GM21526 (cell line): Measurements from ENCODE around the gene CD300A.
A peak's percentile ranks its signal among the peaks of the same experiment; 100 is the strongest.

Experiments used
- ATAC-seq: cut with Tn5 transposase; IDR thresholded peaks from one replicate; pipeline ENCODE4 v1.9.1; 2021; ENCODE audit warnings: moderate library complexity; ENCODE audit not compliant: unreplicated experiment, low FRiP score

CD300A gene

GRCh38 chr17:74454197-74455024 is 12.0 kb upstream of the CD300A start:
- peak; percentile 76 for ATAC-seq

GRCh38 chr17:74455025-74455545 is 11.3 kb upstream of the CD300A start:
- no peak for ATAC-seq

GRCh38 chr17:74455821-74456220 is 10.6 kb upstream of the CD300A start:
- no peak for ATAC-seq

GRCh38 chr17:74457146-74457819 is 9.2 kb upstream of the CD300A start:
- no peak for ATAC-seq

GRCh38 chr17:74457820-74458166 is 8.6 kb upstream of the CD300A start:
- ATAC-seq: no peak

GRCh38 chr17:74458835-74459234 is 7.6 kb upstream of the CD300A start:
- ATAC-seq: no peak

GRCh38 chr17:74459622-74460021 is 6.8 kb upstream of the CD300A start:
- no peak for ATAC-seq

- no peak for ATAC-seq
These were observed 6.2 kb upstream of the CD300A start for GRCh38 chr17:74460241-74460640.

- ATAC-seq: no peak
These were observed 5.4 kb upstream of the CD300A start for GRCh38 chr17:74460996-74461395.

- ATAC-seq: no peak
These were observed 4.8 kb upstream of the CD300A start for GRCh38 chr17:74461611-74462010.

GRCh38 chr17:74464730-74465377 is 1.6 kb upstream of the CD300A start:
- no peak for ATAC-seq

GRCh38 chr17:74465378-74466110 is 890 bp upstream of the CD300A start:
- no peak for ATAC-seq

- no peak for ATAC-seq
These were observed 372 bp downstream of the CD300A start for GRCh38 chr17:74466828-74467184.

GRCh38 chr17:74467221-74467951 is 952 bp downstream of the CD300A start:
- peak; percentile 55 for ATAC-seq

GRCh38 chr17:74471341-74471740 is 4.9 kb downstream of the CD300A start:
- ATAC-seq: no peak

GRCh38 chr17:74472890-74473289 is 6.5 kb downstream of the CD300A start:
- no peak for ATAC-seq

- ATAC-seq: no peak
These were observed 6.9 kb downstream of the CD300A start for GRCh38 chr17:74473294-74473693.

- ATAC-seq: no peak
These were observed 7.8 kb downstream of the CD300A start for GRCh38 chr17:74474043-74474792.

GRCh38 chr17:74475189-74475588 is 8.8 kb downstream of the CD300A start:
- no peak for ATAC-seq
